ENCODE data around the gene SLC9A9. TPM values are rescaled to one million over a fixed set of nuclear protein-coding genes. Genes with fewer than 3 reads are reported as not detected.

Gene SLC9A9
- total RNA-seq, 4 donors from 2014 or later = 7.8 to 19.6 (median 13.4) TPM

GRCh38 chr3:143826296-143826695, 22.0 kb downstream of the SLC9A9 start:
- peaks cover 9 to 12% of the 10 kb centered on the region in 2 donors for H3K4me1 ChIP-seq
- no peaks in the 10 kb centered on the region for H3K36me3 ChIP-seq
- TF ChIP-seq, protein P1, sequence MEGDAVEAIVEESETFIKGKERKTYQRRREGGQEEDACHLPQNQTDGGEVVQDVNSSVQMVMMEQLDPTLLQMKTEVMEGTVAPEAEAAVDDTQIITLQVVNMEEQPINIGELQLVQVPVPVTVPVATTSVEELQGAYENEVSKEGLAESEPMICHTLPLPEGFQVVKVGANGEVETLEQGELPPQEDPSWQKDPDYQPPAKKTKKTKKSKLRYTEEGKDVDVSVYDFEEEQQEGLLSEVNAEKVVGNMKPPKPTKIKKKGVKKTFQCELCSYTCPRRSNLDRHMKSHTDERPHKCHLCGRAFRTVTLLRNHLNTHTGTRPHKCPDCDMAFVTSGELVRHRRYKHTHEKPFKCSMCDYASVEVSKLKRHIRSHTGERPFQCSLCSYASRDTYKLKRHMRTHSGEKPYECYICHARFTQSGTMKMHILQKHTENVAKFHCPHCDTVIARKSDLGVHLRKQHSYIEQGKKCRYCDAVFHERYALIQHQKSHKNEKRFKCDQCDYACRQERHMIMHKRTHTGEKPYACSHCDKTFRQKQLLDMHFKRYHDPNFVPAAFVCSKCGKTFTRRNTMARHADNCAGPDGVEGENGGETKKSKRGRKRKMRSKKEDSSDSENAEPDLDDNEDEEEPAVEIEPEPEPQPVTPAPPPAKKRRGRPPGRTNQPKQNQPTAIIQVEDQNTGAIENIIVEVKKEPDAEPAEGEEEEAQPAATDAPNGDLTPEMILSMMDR (IDR thresholded peaks at IDR 0.05) = no peak
- no peak for TF ChIP-seq POLR2A (IDR thresholded peaks at IDR 0.05)
- H3K27ac ChIP-seq = no peak overlapping the region
- intact Hi-C loops (cut with DNase I) = no loop called here
- WGBS, 2 donors = 57 to 65% methylated on average over 1 of the region's 1 CpG
- H3K27me3 ChIP-seq = no peaks in the 10 kb centered on the region
- H3K4me3 ChIP-seq (replicated peaks in 1 of 3) = no peak overlapping the region
- H3K9me3 ChIP-seq = no peaks in the 10 kb centered on the region
- DNase-seq = no peak

- Histone ChIP-seq H3K4me1 (peaks cover 5 to 12% of the 10 kb centered on the region in 2 donors), H3K27ac (no peak overlapping the region), H3K9me3 (no peaks in the 10 kb centered on the region), H3K27me3 (no peaks in the 10 kb centered on the region), H3K4me3 (replicated peaks in 1 of 3) (no peak overlapping the region), H3K36me3 (no peaks in the 10 kb centered on the region)
- 56 to 59% methylated on average over 3 of the region's 3 CpGs for WGBS, 2 donors
- intact Hi-C loops (cut with DNase I) = no loop called here
- DNase-seq = no peak
- no peak for TF ChIP-seq POLR2A (IDR thresholded peaks at IDR 0.05)
- TF ChIP-seq, protein P1 (IDR thresholded peaks at IDR 0.05) = no peak
Observed at GRCh38 chr3:143825513-143825912, 22.8 kb downstream of the SLC9A9 start.

GRCh38 chr3:143824735-143825385, 23.4 kb downstream of the SLC9A9 start:
- Histone ChIP-seq H3K4me1 (peaks cover 5 to 12% of the 10 kb centered on the region in 2 donors), H3K27ac (no peak overlapping the region), H3K27me3 (no peaks in the 10 kb centered on the region), H3K4me3 (replicated peaks in 1 of 3) (no peak overlapping the region), H3K9me3 (no peaks in the 10 kb centered on the region), H3K36me3 (no peaks in the 10 kb centered on the region)
- TF ChIP-seq, protein P1 (IDR thresholded peaks at IDR 0.05) = no peak
- TF ChIP-seq POLR2A (IDR thresholded peaks at IDR 0.05) = no peak
- WGBS, 2 donors = 69 to 70% methylated on average over 3 of the region's 3 CpGs
- no peak for DNase-seq
- intact Hi-C loops (cut with DNase I) = no loop called here

DNA sequence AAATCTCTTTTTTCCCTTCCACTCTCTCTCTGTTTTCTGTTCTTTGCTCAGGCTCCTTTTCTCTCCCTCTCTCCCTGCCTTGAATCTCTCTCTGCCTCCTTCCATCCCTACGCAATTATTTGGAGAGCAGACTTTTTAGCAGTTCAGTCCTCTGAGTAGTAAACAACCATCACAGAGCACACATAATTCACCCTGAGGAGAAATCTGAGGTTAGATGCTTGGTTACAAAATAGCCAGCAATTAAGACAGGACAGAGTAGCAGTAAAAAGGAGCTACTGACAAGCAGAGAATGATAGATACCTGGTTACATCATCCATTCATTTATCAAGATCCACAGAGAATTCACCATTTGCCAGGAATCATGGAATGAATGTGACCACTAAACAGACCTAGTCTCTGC, 25.5 kb downstream of the SLC9A9 start:
- H3K36me3 ChIP-seq = no peaks in the 10 kb centered on the region
- TF ChIP-seq, protein P1 (IDR thresholded peaks at IDR 0.05) = no peak
- TF ChIP-seq POLR2A (IDR thresholded peaks at IDR 0.05) = no peak

DNA sequence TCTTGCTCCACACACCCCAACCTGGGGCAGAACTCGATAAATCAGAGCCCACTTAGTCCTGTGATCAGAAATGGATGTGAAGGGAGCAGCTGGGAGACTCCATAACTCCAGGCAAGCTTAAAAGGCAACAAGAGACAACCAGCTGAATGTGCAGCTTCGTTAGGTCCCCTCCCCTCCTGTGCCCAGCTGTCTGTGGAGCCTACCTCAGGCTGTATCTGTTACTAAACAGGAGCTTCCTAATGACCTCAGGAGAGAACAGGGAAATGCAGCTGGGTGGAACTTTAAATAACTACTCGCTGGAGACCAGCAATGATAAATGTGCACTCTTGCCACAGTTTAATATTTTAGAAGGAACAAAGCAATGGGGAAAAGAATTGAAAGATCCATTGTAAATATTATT, 25.9 kb downstream of the SLC9A9 start:
- no peaks in the 10 kb centered on the region for H3K36me3 ChIP-seq
- peaks cover 5 to 12% of the 10 kb centered on the region in 2 donors for H3K4me1 ChIP-seq
- WGBS, 2 donors = 73 to 81% methylated on average over 3 of the region's 3 CpGs
- TF ChIP-seq POLR2A (IDR thresholded peaks at IDR 0.05) = peak in 1 of 2 donors; percentile 11
- TF ChIP-seq, protein P1 (IDR thresholded peaks at IDR 0.05) = no peak
- H3K27ac ChIP-seq = no peak overlapping the region
- no peak overlapping the region for H3K4me3 ChIP-seq (replicated peaks in 1 of 3)
- intact Hi-C loops (cut with DNase I) = no loop called here
- no peak for DNase-seq
- no peaks in the 10 kb centered on the region for H3K27me3 ChIP-seq
- no peaks in the 10 kb centered on the region for H3K9me3 ChIP-seq

More for the DNA sequence above, 25.5 kb downstream of the SLC9A9 start:
- intact Hi-C loops (cut with DNase I) = no loop called here
- peaks cover 5 to 12% of the 10 kb centered on the region in 2 donors for H3K4me1 ChIP-seq
- H3K27ac ChIP-seq = no peak overlapping the region
- H3K27me3 ChIP-seq = no peaks in the 10 kb centered on the region
- no peak overlapping the region for H3K4me3 ChIP-seq (replicated peaks in 1 of 3)
- H3K9me3 ChIP-seq = no peaks in the 10 kb centered on the region
- no peak for DNase-seq
- 89 to 92% methylated on average over 1 of the region's 1 CpG for WGBS, 2 donors

Data from thyroid gland (tissue), 4 donors.